ENCODE data around the gene DYRK2.

Gene DYRK2

GRCh38 chr12:67645601-67646000 lies 2.9 kb upstream of the DYRK2 start:
- H3K9me3 ChIP-seq (ENCODE audit: control insufficient read depth in 2 of 2, low read length in 2 of 2), result no peaks in the 10 kb centered on the region
- no peak overlapping the region for H3K27ac ChIP-seq (ENCODE audit: low read length)
- no peaks in the 10 kb centered on the region for H3K36me3 ChIP-seq (ENCODE audit: control insufficient read depth in 2 of 2, insufficient read depth in 2 of 2, low read length in 2 of 2)
- no peak overlapping the region for H3K4me3 ChIP-seq (ENCODE audit: low read length in 2 of 2)
- no peaks in the 10 kb centered on the region for H3K27me3 ChIP-seq (ENCODE audit: control insufficient read depth in 1 of 2, insufficient read depth in 2 of 2, low read length in 2 of 2)
- no peak overlapping the region for H3K9ac ChIP-seq (ENCODE audit: low read length in 2 of 2)
- peaks cover 19% of the 10 kb centered on the region for H3K4me1 ChIP-seq (ENCODE audit: control insufficient read depth, insufficient read depth, low read length)

DNA sequence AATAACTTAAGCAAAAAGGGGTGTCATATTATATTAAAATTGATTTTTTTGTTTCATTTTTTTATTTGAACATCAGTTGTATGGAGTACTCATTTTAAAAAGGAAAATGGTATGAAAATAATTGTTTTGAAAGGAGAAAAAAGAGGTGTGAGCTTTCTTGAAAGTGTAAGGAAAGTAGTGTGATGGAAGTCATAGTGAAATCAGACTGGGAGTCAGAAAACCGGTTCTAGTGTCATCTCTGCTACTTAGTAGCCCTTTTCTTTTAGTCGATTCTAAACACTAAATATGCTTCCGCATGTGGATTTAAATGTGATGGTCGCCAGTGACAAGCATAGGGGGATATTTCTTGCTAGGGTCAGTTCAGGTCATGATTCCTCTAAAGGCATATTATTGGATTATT lies 1.8 kb upstream of the DYRK2 start:
- H3K36me3 ChIP-seq (ENCODE audit: control insufficient read depth in 2 of 2, insufficient read depth in 2 of 2, low read length in 2 of 2), result peaks cover 0 to 2% of the 10 kb centered on the region in 2 donors
- H3K9me3 ChIP-seq (ENCODE audit: control insufficient read depth in 2 of 2, low read length in 2 of 2), result no peaks in the 10 kb centered on the region
- no peak overlapping the region for H3K27ac ChIP-seq (ENCODE audit: low read length)
- peaks cover 30% of the 10 kb centered on the region for H3K4me1 ChIP-seq (ENCODE audit: control insufficient read depth, insufficient read depth, low read length)
- H3K4me3 ChIP-seq (ENCODE audit: low read length in 2 of 2), result no peak overlapping the region
- no peak overlapping the region for H3K9ac ChIP-seq (ENCODE audit: low read length in 2 of 2)
- no peaks in the 10 kb centered on the region for H3K27me3 ChIP-seq (ENCODE audit: control insufficient read depth in 1 of 2, insufficient read depth in 2 of 2, low read length in 2 of 2)

- Histone ChIP-seq H3K9ac (ENCODE audit: low read length in 2 of 2) (peak overlapping the region; percentile 58 to 71), H3K27me3 (ENCODE audit: control insufficient read depth in 1 of 2, insufficient read depth in 2 of 2, low read length in 2 of 2) (no peaks in the 10 kb centered on the region), H3K4me1 (ENCODE audit: control insufficient read depth, insufficient read depth, low read length) (peaks cover 30% of the 10 kb centered on the region), H3K4me3 (ENCODE audit: low read length in 2 of 2) (peak overlapping the region; percentile 86 to 94), H3K9me3 (ENCODE audit: control insufficient read depth in 2 of 2, low read length in 2 of 2) (no peaks in the 10 kb centered on the region), H3K27ac (ENCODE audit: low read length) (peak overlapping the region; percentile 18), H3K36me3 (ENCODE audit: control insufficient read depth in 2 of 2, insufficient read depth in 2 of 2, low read length in 2 of 2) (peaks cover 0 to 2% of the 10 kb centered on the region in 2 donors)
These were observed 1.3 kb upstream of the DYRK2 start for GRCh38 chr12:67647181-67647798.

DNA sequence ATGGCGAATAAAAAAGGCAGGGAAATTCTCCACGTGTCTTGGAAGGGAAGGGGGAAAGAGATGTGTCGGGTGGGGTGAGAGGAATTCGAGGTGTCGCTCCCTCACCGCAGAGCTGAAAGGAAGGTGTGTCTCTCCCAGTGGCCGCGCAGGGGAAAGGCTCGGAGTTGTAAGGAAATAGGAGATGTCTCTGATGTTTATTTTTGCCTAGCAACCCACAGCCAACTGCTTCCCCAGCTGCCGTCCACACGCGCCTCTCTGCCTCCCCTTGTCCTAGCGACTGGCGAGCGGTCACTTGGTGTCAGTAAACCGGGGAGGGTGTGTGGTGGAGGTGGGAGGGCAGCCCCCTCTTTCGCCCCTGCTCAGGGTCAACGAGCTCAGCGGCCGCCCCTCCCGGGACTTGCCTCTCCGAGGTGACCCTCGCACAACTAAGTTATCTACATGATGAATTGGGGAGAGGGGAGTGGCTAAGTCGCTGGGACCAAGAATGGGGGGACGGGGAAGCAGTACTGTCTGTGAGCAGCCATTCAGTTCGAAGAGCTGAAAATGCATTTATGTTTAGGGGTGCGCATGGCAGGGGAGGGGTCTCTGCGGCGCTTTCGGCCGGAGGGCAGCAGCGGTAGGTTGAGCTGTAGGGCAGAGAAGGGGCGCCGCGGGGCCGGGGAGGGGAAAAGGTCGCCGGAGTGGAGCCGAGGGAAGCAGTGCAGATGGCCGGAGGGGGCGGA lies 585 bp upstream of the DYRK2 start:
- Histone ChIP-seq H3K4me3 (ENCODE audit: low read length in 2 of 2) (peak overlapping the region; percentile 86 to 94), H3K27ac (ENCODE audit: low read length) (peak overlapping the region; percentile 75), H3K9ac (ENCODE audit: low read length in 2 of 2) (peak overlapping the region; percentile 58 to 71), H3K27me3 (ENCODE audit: control insufficient read depth in 1 of 2, insufficient read depth in 2 of 2, low read length in 2 of 2) (no peaks in the 10 kb centered on the region), H3K9me3 (ENCODE audit: control insufficient read depth in 2 of 2, low read length in 2 of 2) (no peaks in the 10 kb centered on the region), H3K36me3 (ENCODE audit: control insufficient read depth in 2 of 2, insufficient read depth in 2 of 2, low read length in 2 of 2) (peaks cover 0 to 2% of the 10 kb centered on the region in 2 donors), H3K4me1 (ENCODE audit: control insufficient read depth, insufficient read depth, low read length) (peaks cover 30% of the 10 kb centered on the region)

DNA sequence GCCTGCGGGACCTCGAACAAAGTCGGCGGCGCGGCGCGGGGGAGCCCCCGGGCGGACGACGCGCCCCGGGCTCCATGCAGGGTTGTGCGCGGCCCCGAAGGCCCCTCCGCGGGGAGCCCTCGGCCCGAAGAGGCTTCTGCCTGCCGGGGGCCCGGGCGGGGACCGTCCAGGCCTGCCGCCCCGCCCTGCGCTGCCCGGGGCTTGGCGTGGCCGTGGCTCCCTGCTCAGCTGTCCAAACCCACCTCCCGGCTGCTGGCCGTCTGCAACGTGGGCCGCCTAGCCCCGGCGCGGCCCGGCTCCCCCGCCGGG lies 670 bp downstream of the DYRK2 start:
- no peaks in the 10 kb centered on the region for H3K9me3 ChIP-seq (ENCODE audit: control insufficient read depth in 2 of 2, low read length in 2 of 2)

GRCh38 chr12:67649570-67650387 lies 1.2 kb downstream of the DYRK2 start:
- Histone ChIP-seq H3K9me3 (ENCODE audit: control insufficient read depth in 2 of 2, low read length in 2 of 2) (no peaks in the 10 kb centered on the region), H3K4me1 (ENCODE audit: control insufficient read depth, insufficient read depth, low read length) (peaks cover 43% of the 10 kb centered on the region), H3K9ac (ENCODE audit: low read length in 2 of 2) (peak overlapping the region; percentile 73 to 81), H3K27me3 (ENCODE audit: control insufficient read depth in 1 of 2, insufficient read depth in 2 of 2, low read length in 2 of 2) (no peaks in the 10 kb centered on the region), H3K36me3 (ENCODE audit: control insufficient read depth in 2 of 2, insufficient read depth in 2 of 2, low read length in 2 of 2) (peaks cover 0 to 2% of the 10 kb centered on the region in 2 donors), H3K27ac (ENCODE audit: low read length) (peak overlapping the region; percentile 77), H3K4me3 (ENCODE audit: low read length in 2 of 2) (peak overlapping the region; percentile 87 to 90)

More for the DNA sequence above, 670 bp downstream of the DYRK2 start:
- H3K4me3 ChIP-seq (ENCODE audit: low read length in 2 of 2), result peak overlapping the region; percentile 87 to 90
- peak overlapping the region; percentile 73 to 81 for H3K9ac ChIP-seq (ENCODE audit: low read length in 2 of 2)
- no peaks in the 10 kb centered on the region for H3K27me3 ChIP-seq (ENCODE audit: control insufficient read depth in 1 of 2, insufficient read depth in 2 of 2, low read length in 2 of 2)
- H3K4me1 ChIP-seq (ENCODE audit: control insufficient read depth, insufficient read depth, low read length), result peaks cover 38% of the 10 kb centered on the region
- H3K36me3 ChIP-seq (ENCODE audit: control insufficient read depth in 2 of 2, insufficient read depth in 2 of 2, low read length in 2 of 2), result peaks cover 0 to 2% of the 10 kb centered on the region in 2 donors
- peak overlapping the region; percentile 77 for H3K27ac ChIP-seq (ENCODE audit: low read length)

DNA sequence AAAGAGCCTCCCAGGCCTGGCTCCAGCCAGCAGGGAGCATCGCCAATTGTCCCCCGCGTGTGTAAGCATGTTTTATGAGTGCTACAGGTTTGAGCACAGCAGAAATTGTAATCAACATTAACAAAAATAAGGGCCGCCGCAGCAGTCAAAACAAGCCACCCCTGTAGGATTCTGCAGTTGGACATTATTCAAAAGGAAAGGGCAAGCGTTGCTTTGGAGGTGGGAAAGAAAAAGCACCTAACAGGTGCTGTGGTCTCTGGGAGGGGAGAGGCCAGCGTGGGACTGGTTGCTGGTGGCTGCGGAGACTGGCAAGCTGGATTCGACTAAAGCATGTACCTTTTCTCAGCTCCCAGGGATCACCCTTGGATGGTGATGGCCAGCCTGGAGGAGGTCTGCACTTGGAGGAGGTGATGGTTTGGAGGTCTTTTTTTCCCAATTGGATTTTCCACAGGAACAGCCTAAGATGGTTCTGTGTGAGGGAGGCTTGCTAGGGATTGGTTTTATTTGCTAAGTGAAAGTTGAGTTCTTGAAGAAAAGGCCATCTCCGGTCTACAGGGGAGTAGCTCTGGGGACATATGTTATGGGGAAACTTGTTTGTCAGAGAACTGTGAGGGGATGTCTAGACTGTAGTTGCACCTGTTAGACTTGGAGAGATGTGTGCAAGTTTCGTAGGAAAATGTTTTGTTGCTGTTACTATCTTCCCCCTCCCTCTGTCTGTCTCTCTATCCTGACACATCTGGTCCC lies 2.0 kb downstream of the DYRK2 start:
- H3K4me3 ChIP-seq (ENCODE audit: low read length in 2 of 2), result peak overlapping the region; percentile 87 to 90
- no peaks in the 10 kb centered on the region for H3K9me3 ChIP-seq (ENCODE audit: control insufficient read depth in 2 of 2, low read length in 2 of 2)
- H3K36me3 ChIP-seq (ENCODE audit: control insufficient read depth in 2 of 2, insufficient read depth in 2 of 2, low read length in 2 of 2), result peaks cover 0 to 2% of the 10 kb centered on the region in 2 donors
- H3K9ac ChIP-seq (ENCODE audit: low read length in 2 of 2), result peak overlapping the region; percentile 73 to 81
- H3K27ac ChIP-seq (ENCODE audit: low read length), result peak overlapping the region; percentile 77
- H3K27me3 ChIP-seq (ENCODE audit: control insufficient read depth in 1 of 2, insufficient read depth in 2 of 2, low read length in 2 of 2), result no peaks in the 10 kb centered on the region
- H3K4me1 ChIP-seq (ENCODE audit: control insufficient read depth, insufficient read depth, low read length), result peaks cover 46% of the 10 kb centered on the region

GRCh38 chr12:67651132-67651695 lies 2.7 kb downstream of the DYRK2 start:
- H3K36me3 ChIP-seq (ENCODE audit: control insufficient read depth in 2 of 2, insufficient read depth in 2 of 2, low read length in 2 of 2), result peaks cover 0 to 2% of the 10 kb centered on the region in 2 donors
- H3K9me3 ChIP-seq (ENCODE audit: control insufficient read depth in 2 of 2, low read length in 2 of 2), result no peaks in the 10 kb centered on the region
- H3K4me1 ChIP-seq (ENCODE audit: control insufficient read depth, insufficient read depth, low read length), result peaks cover 46% of the 10 kb centered on the region
- no peak overlapping the region for H3K27ac ChIP-seq (ENCODE audit: low read length)
- H3K27me3 ChIP-seq (ENCODE audit: control insufficient read depth in 1 of 2, insufficient read depth in 2 of 2, low read length in 2 of 2), result no peaks in the 10 kb centered on the region
- peak overlapping the region; percentile 87 to 90 for H3K4me3 ChIP-seq (ENCODE audit: low read length in 2 of 2)
- peak overlapping the region; percentile 73 to 81 for H3K9ac ChIP-seq (ENCODE audit: low read length in 2 of 2)

DNA sequence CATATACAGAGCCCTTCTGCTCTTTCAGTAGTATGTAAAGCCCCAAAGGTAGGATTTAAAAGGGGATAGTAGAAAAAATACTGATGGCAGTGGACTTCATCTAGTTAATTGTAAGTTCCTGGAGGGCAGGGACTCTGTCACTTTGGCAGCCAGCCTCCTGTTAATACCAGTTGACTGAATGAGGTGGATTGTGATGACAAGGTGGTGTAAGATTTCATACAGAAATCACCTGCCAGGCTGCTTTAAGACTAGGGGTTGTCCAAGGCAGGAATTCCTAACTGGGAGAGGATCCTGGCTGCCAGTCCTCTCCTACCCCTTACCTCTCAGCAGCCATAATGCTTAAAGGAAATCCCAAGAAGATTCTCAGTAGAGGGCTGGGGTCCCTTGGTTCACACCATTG lies 7.3 kb downstream of the DYRK2 start:
- H3K36me3 ChIP-seq (ENCODE audit: control insufficient read depth in 2 of 2, insufficient read depth in 2 of 2, low read length in 2 of 2), result peaks cover 13 to 17% of the 10 kb centered on the region in 2 donors
- no peak overlapping the region for H3K9ac ChIP-seq (ENCODE audit: low read length in 2 of 2)
- no peak overlapping the region for H3K4me3 ChIP-seq (ENCODE audit: low read length in 2 of 2)
- H3K4me1 ChIP-seq (ENCODE audit: control insufficient read depth, insufficient read depth, low read length), result peaks cover 36% of the 10 kb centered on the region
- no peaks in the 10 kb centered on the region for H3K27me3 ChIP-seq (ENCODE audit: control insufficient read depth in 1 of 2, insufficient read depth in 2 of 2, low read length in 2 of 2)
- H3K9me3 ChIP-seq (ENCODE audit: control insufficient read depth in 2 of 2, low read length in 2 of 2), result no peaks in the 10 kb centered on the region
- H3K27ac ChIP-seq (ENCODE audit: low read length), result no peak overlapping the region

GRCh38 chr12:67656251-67656650 lies 7.7 kb downstream of the DYRK2 start:
- Histone ChIP-seq H3K9ac (ENCODE audit: low read length in 2 of 2) (no peak overlapping the region), H3K4me1 (ENCODE audit: control insufficient read depth, insufficient read depth, low read length) (peaks cover 36% of the 10 kb centered on the region), H3K27me3 (ENCODE audit: control insufficient read depth in 1 of 2, insufficient read depth in 2 of 2, low read length in 2 of 2) (no peaks in the 10 kb centered on the region), H3K4me3 (ENCODE audit: low read length in 2 of 2) (no peak overlapping the region), H3K36me3 (ENCODE audit: control insufficient read depth in 2 of 2, insufficient read depth in 2 of 2, low read length in 2 of 2) (peaks cover 13 to 17% of the 10 kb centered on the region in 2 donors), H3K27ac (ENCODE audit: low read length) (no peak overlapping the region), H3K9me3 (ENCODE audit: control insufficient read depth in 2 of 2, low read length in 2 of 2) (no peaks in the 10 kb centered on the region)

All from stomach smooth muscle (tissue), 2 donors.